C1 segment of cervical spinal cord (tissue), 14 donors: ENCODE measurements around the gene NDRG2.

ENCODE experiments used
- DNase-seq, 14 donors: peaks; one replicate each; lab custom pipeline; 2025; lab: John Stamatoyannopoulos, UW

Gene NDRG2

GRCh38 chr14:21036751-21037150 lies 11.9 kb upstream of the NDRG2 start:
- peak in 1 of 14 donors; percentile 34 for DNase-seq

- no peak for DNase-seq
Observed at GRCh38 chr14:21034707-21035106, 9.8 kb upstream of the NDRG2 start, which contains the start of gene RNASE13. TSS of gene RNASE13 (minus strand) at chr14:21034807. CDS start at chr14:21034288, 519 bp downstream.

- peak in 2 of 14 donors; percentile 29 to 35 for DNase-seq
Observed at GRCh38 chr14:21033133-21033698, 8.4 kb upstream of the NDRG2 start.

- DNase-seq, result no peak
Observed at GRCh38 chr14:21032326-21033132, 7.7 kb upstream of the NDRG2 start.

GRCh38 chr14:21030531-21030930 lies 5.7 kb upstream of the NDRG2 start:
- DNase-seq, result no peak

GRCh38 chr14:21029917-21030316 lies 5.1 kb upstream of the NDRG2 start, which contains the start of gene TPPP2:
TSS of gene TPPP2 (plus strand) at chr14:21030217. CDS start at chr14:21030582, 365 bp downstream.
- DNase-seq, result no peak

- DNase-seq, result peak in 1 of 14 donors; percentile 36
Observed at GRCh38 chr14:21026988-21027315, 2.1 kb upstream of the NDRG2 start.

- DNase-seq, result peak in 12 of 14 donors; percentile 33 to 87 (median 78)
Observed at GRCh38 chr14:21026274-21026987, 1.6 kb upstream of the NDRG2 start.

- DNase-seq, result peak in 12 of 14 donors; percentile 50 to 98 (median 84)
Observed at GRCh38 chr14:21025371-21026273, 761 bp upstream of the NDRG2 start.

GRCh38 chr14:21023817-21024584 lies 860 bp downstream of the NDRG2 start:
- peak in 3 of 14 donors; percentile 19 to 50 (median 40) for DNase-seq

- DNase-seq, result peak in 8 of 14 donors; percentile 13 to 53 (median 32)
Observed at GRCh38 chr14:21023174-21023573, 1.7 kb downstream of the NDRG2 start.

GRCh38 chr14:21022686-21023085 lies 2.2 kb downstream of the NDRG2 start:
- DNase-seq, result no peak

GRCh38 chr14:21020977-21021545 lies 3.8 kb downstream of the NDRG2 start:
- DNase-seq, result no peak

GRCh38 chr14:21019366-21019765 lies 5.5 kb downstream of the NDRG2 start:
- DNase-seq, result no peak

GRCh38 chr14:21018781-21019180 lies 6.1 kb downstream of the NDRG2 start:
- DNase-seq, result no peak

- DNase-seq, result no peak
Observed at GRCh38 chr14:21018286-21018685, 6.6 kb downstream of the NDRG2 start.

GRCh38 chr14:21017528-21018245 lies 7.2 kb downstream of the NDRG2 start:
- DNase-seq, result no peak

GRCh38 chr14:21016413-21017190 lies 8.3 kb downstream of the NDRG2 start:
- no peak for DNase-seq

GRCh38 chr14:21015312-21015711 lies 9.5 kb downstream of the NDRG2 start:
- DNase-seq, result peak in 1 of 14 donors; percentile 61
